Bronchial epithelial cell (primary cell): ENCODE results near the gene SUPT16H. TPM values are rescaled to one million over a fixed set of nuclear protein-coding genes. Genes with fewer than 3 reads are reported as not detected.

ENCODE experiments used
- DNase-seq: peaks from one replicate; pipeline ENCODE4 v3.0.0-alpha.2; 2010; ENCODE audit warnings: low read depth
- FAIRE-seq: peaks from 2 replicates; lab custom pipeline; 2011; peaks lifted over from hg19 to GRCh38; lab: Jason Lieb, UNC
- H3K27me3 ChIP-seq: 2 replicates; pipeline ENCODE4 v1.5.1; 2011; ENCODE audit warnings: low read length; ENCODE audit not compliant: control insufficient read depth, insufficient read depth
- H3K36me3 ChIP-seq: 2 replicates; pipeline ENCODE4 v1.5.1; 2011; ENCODE audit warnings: low read length; ENCODE audit not compliant: control insufficient read depth, insufficient read depth
- H3K4me3 ChIP-seq: 2 replicates; pipeline ENCODE4 v1.5.1; 2011; ENCODE audit warnings: mild to moderate bottlenecking, low read depth, low read length, control low read depth
- CTCF ChIP-seq: IDR thresholded peaks from 2 replicates; pipeline ENCODE4 v1.5.1; 2011; ENCODE audit warnings: mild to moderate bottlenecking, moderate library complexity, low read length, control low read depth, inconsistent platforms; ENCODE audit not compliant: insufficient read depth, severe bottlenecking
- total RNA-seq: library from RNA; depleted of rRNA; stranded (reverse); fragments of >200 nt; gene quantifications from 2 replicates; pipeline ENCODE4 v1.2.1, GENCODE V29; 2014

The SUPT16H gene
- total RNA-seq, 1 donor from 2014 or later: 55.8 TPM

GRCh38 chr14:21313512-21313911, 70.3 kb downstream of the SUPT16H start:
- DNase-seq (no peak), FAIRE-seq (no peak)
- TF ChIP-seq CTCF: no peak
- no peaks in the 10 kb centered on the region for H3K27me3 ChIP-seq
- no peak overlapping the region for H3K4me3 ChIP-seq
- H3K36me3 ChIP-seq: no peaks in the 10 kb centered on the region

GRCh38 chr14:21311614-21312013, 72.2 kb downstream of the SUPT16H start:
- DNase-seq (no peak), FAIRE-seq (no peak)
- Histone ChIP-seq H3K4me3 (no peak overlapping the region), H3K27me3 (no peaks in the 10 kb centered on the region), H3K36me3 (no peaks in the 10 kb centered on the region)
- TF ChIP-seq CTCF: no peak

GRCh38 chr14:21309956-21310355, 73.9 kb downstream of the SUPT16H start:
- Histone ChIP-seq H3K27me3 (no peaks in the 10 kb centered on the region), H3K36me3 (no peaks in the 10 kb centered on the region), H3K4me3 (no peak overlapping the region)
- DNase-seq (no peak), FAIRE-seq (no peak)
- no peak for TF ChIP-seq CTCF

- DNase-seq (no peak), FAIRE-seq (no peak)
- no peaks in the 10 kb centered on the region for H3K36me3 ChIP-seq
These were observed 74.6 kb downstream of the SUPT16H start for GRCh38 chr14:21309238-21309636.

GRCh38 chr14:21308479-21309237, 75.2 kb downstream of the SUPT16H start:
- peak; percentile 84 for FAIRE-seq
- H3K4me3 ChIP-seq: peak overlapping the region; percentile 40
- no peak for TF ChIP-seq CTCF
- H3K27me3 ChIP-seq: no peaks in the 10 kb centered on the region
- DNase-seq: peak; percentile 97
- H3K36me3 ChIP-seq: no peaks in the 10 kb centered on the region

More at GRCh38 chr14:21309238-21309636, 74.6 kb downstream of the SUPT16H start:
- peak overlapping the region; percentile 14 for H3K4me3 ChIP-seq
- H3K27me3 ChIP-seq: no peaks in the 10 kb centered on the region
- no peak for TF ChIP-seq CTCF

- Histone ChIP-seq H3K27me3 (no peaks in the 10 kb centered on the region), H3K36me3 (no peaks in the 10 kb centered on the region), H3K4me3 (peak overlapping the region; percentile 40)
- DNase-seq (no peak), FAIRE-seq (no peak)
- TF ChIP-seq CTCF: no peak
These were observed 75.7 kb downstream of the SUPT16H start for GRCh38 chr14:21308132-21308478.
